ENCODE data around the gene RAX. TPM values are rescaled to one million over a fixed set of nuclear protein-coding genes. Genes with fewer than 3 reads are reported as not detected.

RAX gene
- total and polyA plus RNA-seq, 2 donors from 2014 or later: not detected

DNA sequence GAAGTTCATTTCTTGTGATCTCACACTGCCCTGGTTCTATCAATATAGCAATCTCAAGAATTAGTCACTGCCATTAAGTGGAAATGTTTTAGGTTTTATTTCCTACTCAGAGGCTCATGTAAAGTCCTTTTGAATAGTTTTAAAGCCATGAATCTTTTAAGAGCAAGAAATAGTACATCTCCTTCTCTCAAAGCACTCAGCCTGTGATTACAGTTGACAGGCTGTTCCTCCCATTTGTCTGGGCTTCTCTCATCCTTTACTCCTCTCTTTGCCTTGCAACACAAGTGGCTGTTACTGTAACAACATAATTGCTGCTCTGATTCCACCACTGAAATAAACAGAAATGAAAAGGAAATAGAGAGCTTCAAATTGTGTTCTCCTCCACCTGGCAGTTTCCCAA is 34.9 kb downstream of the RAX start:
- Histone ChIP-seq H3K9me3 (ENCODE audit: control insufficient read depth in 2 of 3, insufficient read depth in 1 of 3, low read length in 3 of 3) (no peaks in the 10 kb centered on the region), H3K36me3 (ENCODE audit: control insufficient read depth in 2 of 3, insufficient read depth in 3 of 3, low read length in 3 of 3) (no peaks in the 10 kb centered on the region), H3K9ac (ENCODE audit: low read length in 3 of 3) (no peak overlapping the region), H3K4me1 (ENCODE audit: control insufficient read depth in 2 of 3, insufficient read depth in 2 of 3, low read depth in 1 of 3, low read length in 3 of 3) (no peaks in the 10 kb centered on the region), H3K27ac (ENCODE audit: low read depth in 2 of 2, low read length in 2 of 2) (no peak overlapping the region), H3K4me3 (ENCODE audit: low read length in 3 of 3) (no peak overlapping the region), H3K27me3 (ENCODE audit: control insufficient read depth, insufficient read depth, low read length) (no peaks in the 10 kb centered on the region)
- intact Hi-C loops (cut with DNase I): no loop called here
- TF ChIP-seq, protein P1, sequence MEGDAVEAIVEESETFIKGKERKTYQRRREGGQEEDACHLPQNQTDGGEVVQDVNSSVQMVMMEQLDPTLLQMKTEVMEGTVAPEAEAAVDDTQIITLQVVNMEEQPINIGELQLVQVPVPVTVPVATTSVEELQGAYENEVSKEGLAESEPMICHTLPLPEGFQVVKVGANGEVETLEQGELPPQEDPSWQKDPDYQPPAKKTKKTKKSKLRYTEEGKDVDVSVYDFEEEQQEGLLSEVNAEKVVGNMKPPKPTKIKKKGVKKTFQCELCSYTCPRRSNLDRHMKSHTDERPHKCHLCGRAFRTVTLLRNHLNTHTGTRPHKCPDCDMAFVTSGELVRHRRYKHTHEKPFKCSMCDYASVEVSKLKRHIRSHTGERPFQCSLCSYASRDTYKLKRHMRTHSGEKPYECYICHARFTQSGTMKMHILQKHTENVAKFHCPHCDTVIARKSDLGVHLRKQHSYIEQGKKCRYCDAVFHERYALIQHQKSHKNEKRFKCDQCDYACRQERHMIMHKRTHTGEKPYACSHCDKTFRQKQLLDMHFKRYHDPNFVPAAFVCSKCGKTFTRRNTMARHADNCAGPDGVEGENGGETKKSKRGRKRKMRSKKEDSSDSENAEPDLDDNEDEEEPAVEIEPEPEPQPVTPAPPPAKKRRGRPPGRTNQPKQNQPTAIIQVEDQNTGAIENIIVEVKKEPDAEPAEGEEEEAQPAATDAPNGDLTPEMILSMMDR (IDR thresholded peaks at IDR 0.05; ENCODE audit: borderline replicate concordance, extremely low read depth, insufficient read depth): no peak
- DNase-seq (no peak), FAIRE-seq (no peak)

DNA sequence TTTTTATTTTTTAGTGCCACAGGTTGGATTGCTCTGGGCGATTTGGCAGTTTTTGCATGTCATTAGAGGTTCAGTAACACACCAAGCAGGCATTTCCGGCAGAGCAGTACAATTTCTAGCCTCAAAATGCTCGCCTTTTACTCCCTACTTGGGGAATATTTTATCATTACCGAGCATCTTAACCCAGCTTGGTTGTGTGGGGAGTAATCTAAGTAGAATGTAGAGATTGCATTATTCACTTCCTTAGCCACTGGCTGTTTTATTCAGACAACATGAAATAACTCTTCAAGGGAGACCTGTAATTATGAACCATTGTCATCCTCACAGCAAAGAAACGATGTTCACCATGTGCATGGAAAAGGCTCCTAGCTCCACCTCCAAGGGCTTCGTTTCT is 40.2 kb downstream of the RAX start:
- Histone ChIP-seq H3K9ac (ENCODE audit: low read length in 3 of 3) (no peak overlapping the region), H3K27ac (ENCODE audit: low read depth in 2 of 2, low read length in 2 of 2) (no peak overlapping the region), H3K4me1 (ENCODE audit: control insufficient read depth in 2 of 3, insufficient read depth in 2 of 3, low read depth in 1 of 3, low read length in 3 of 3) (no peaks in the 10 kb centered on the region), H3K36me3 (ENCODE audit: control insufficient read depth in 2 of 3, insufficient read depth in 3 of 3, low read length in 3 of 3) (no peaks in the 10 kb centered on the region), H3K9me3 (ENCODE audit: control insufficient read depth in 2 of 3, insufficient read depth in 1 of 3, low read length in 3 of 3) (no peaks in the 10 kb centered on the region), H3K4me3 (ENCODE audit: low read length in 3 of 3) (no peak overlapping the region), H3K27me3 (ENCODE audit: control insufficient read depth, insufficient read depth, low read length) (no peaks in the 10 kb centered on the region)
- FAIRE-seq: no peak
- no peak for DNase-seq
- intact Hi-C loops (cut with DNase I): no loop called here
- TF ChIP-seq, protein P1 (IDR thresholded peaks at IDR 0.05; ENCODE audit: borderline replicate concordance, extremely low read depth, insufficient read depth): no peak

DNA sequence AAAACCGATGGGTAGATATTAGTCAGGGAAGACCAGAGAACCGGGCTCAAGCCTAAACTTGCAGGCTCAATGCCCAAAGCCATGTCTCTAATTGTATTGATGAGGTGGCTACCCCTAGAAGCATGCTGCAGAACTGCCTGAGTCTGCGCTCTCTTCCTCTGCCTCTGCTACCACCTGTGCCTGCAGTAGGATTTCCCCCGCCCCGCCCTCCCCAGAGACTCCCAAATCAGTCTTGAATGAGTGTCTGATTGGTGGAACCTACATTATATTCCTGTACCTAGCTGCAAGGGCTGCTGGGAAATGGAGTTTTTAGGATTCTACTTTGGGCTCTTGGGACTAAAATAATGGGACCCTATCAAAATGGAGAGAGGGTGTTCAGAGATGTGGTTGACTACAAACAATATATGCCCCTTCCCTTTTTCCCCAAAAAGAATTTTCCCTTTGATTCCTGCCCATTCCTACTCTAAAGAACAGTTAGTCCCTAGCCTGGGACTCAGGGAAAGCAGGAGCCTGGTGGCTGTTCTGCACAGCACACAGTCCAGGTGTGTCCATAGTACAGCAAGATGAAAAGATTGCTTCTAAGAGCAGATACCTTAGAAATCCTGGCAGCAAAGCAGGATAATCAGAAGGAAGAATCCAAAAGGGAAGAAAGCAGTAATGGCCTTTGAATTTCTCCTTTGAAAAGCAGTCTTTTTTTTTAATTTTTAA is 40.8 kb downstream of the RAX start:
- no peak for DNase-seq
- Histone ChIP-seq H3K4me1 (ENCODE audit: control insufficient read depth in 2 of 3, insufficient read depth in 2 of 3, low read depth in 1 of 3, low read length in 3 of 3) (no peaks in the 10 kb centered on the region), H3K4me3 (ENCODE audit: low read length in 3 of 3) (no peak overlapping the region), H3K9ac (ENCODE audit: low read length in 3 of 3) (no peak overlapping the region), H3K36me3 (ENCODE audit: control insufficient read depth in 2 of 3, insufficient read depth in 3 of 3, low read length in 3 of 3) (no peaks in the 10 kb centered on the region), H3K27me3 (ENCODE audit: control insufficient read depth, insufficient read depth, low read length) (no peaks in the 10 kb centered on the region), H3K9me3 (ENCODE audit: control insufficient read depth in 2 of 3, insufficient read depth in 1 of 3, low read length in 3 of 3) (no peaks in the 10 kb centered on the region), H3K27ac (ENCODE audit: low read depth in 2 of 2, low read length in 2 of 2) (no peak overlapping the region)
- intact Hi-C loops (cut with DNase I): no loop called here
- no peak for FAIRE-seq
- TF ChIP-seq, protein P1 (IDR thresholded peaks at IDR 0.05; ENCODE audit: borderline replicate concordance, extremely low read depth, insufficient read depth): no peak

DNA sequence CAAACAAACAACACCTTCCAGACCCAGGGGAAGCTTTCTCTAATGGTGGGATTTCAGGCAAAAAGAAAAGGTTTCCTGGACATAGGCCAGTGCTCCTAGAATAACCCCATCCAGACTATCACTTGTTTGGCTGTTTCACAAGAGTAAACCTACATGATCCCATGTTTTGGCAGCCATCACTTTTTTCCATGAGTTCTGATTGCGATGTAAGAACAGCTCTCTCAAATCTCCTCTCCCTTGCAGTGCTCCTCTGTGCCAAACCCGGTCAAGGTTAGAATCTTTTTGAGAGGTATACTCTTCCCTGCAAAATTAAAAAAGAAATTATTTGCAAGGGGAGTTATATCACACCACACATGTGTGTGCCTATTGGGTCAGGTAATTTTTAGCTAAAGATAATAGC is 41.4 kb downstream of the RAX start:
- DNase-seq (no peak), FAIRE-seq (no peak)
- H3K4me3 ChIP-seq (ENCODE audit: low read length in 3 of 3): no peak overlapping the region
- TF ChIP-seq, protein P1 (IDR thresholded peaks at IDR 0.05; ENCODE audit: borderline replicate concordance, extremely low read depth, insufficient read depth): no peak
- H3K27me3 ChIP-seq (ENCODE audit: control insufficient read depth, insufficient read depth, low read length): no peaks in the 10 kb centered on the region
- no peak overlapping the region for H3K27ac ChIP-seq (ENCODE audit: low read depth in 2 of 2, low read length in 2 of 2)
- no peaks in the 10 kb centered on the region for H3K4me1 ChIP-seq (ENCODE audit: control insufficient read depth in 2 of 3, insufficient read depth in 2 of 3, low read depth in 1 of 3, low read length in 3 of 3)
- no peaks in the 10 kb centered on the region for H3K36me3 ChIP-seq (ENCODE audit: control insufficient read depth in 2 of 3, insufficient read depth in 3 of 3, low read length in 3 of 3)
- H3K9me3 ChIP-seq (ENCODE audit: control insufficient read depth in 2 of 3, insufficient read depth in 1 of 3, low read length in 3 of 3): no peaks in the 10 kb centered on the region
- no peak overlapping the region for H3K9ac ChIP-seq (ENCODE audit: low read length in 3 of 3)
- intact Hi-C loops (cut with DNase I): no loop called here

Data from kidney (tissue), 14 donors.